ENCODE results near the gene SPON1.

Gene SPON1

GRCh38 chr11:13944911-13945425 lies 17.6 kb upstream of the SPON1 start:
- DNase-seq: no peak

DNA sequence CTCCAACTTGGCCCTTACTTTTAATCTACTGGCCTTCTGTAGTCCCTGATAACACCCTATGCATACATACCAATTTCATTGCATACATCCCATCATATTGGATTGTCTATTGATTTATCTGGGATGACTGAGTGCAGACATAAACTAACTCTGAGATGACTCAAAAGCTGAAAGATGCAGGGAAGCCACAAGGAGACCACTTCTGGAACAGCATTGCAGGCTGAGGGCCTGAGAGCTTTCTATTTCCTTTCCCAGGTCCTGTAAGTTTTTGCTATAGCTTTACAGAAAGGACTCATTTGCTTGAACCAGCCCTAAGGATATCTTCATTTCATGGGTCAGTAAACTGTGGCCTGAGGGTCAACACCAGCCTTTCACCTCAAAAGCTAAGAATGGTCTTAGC lies 15.1 kb upstream of the SPON1 start:
- DNase-seq: no peak

GRCh38 chr11:13949876-13950275 lies 12.6 kb upstream of the SPON1 start:
- DNase-seq: no peak

GRCh38 chr11:13952221-13952620 lies 10.3 kb upstream of the SPON1 start:
- no peak for DNase-seq

DNA sequence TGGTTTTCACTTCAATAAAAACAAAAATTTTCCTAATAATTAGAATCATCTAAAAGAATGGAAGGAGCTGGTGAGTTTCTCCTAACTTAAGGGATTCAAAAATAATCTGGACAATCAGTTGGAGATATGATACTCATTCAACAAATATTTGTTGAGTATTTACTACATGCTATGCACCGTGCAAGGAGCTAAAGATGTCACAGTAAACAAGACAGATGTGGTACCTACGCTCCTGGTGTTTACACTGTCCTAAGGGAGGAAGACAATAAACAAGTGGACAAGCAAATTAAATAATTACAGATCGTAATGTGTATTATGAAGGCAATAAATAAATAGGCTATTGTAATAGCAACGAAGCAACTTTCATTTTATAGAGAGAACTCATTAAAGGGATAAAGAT lies 9.9 kb upstream of the SPON1 start:
- DNase-seq: no peak

DNA sequence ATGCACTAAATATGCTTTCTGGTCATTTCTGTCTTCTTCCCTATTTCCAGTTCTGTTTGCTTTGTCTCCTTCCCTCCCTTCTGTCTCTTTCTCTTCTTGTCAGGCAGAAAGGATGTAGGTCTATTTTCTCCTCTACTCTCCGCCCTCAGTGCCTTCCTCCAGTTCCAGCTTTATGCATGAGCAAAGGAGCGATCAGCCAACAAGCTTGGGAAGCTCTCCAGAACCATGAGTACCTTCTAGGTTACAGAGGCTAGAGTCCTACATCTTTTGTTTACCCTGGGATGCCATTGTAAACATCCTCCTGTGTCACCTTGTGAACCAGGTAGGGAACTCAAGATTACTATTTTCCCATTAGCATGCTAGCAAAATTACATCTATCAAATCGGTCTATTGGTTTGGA lies 7.9 kb upstream of the SPON1 start:
- no peak for DNase-seq

DNA sequence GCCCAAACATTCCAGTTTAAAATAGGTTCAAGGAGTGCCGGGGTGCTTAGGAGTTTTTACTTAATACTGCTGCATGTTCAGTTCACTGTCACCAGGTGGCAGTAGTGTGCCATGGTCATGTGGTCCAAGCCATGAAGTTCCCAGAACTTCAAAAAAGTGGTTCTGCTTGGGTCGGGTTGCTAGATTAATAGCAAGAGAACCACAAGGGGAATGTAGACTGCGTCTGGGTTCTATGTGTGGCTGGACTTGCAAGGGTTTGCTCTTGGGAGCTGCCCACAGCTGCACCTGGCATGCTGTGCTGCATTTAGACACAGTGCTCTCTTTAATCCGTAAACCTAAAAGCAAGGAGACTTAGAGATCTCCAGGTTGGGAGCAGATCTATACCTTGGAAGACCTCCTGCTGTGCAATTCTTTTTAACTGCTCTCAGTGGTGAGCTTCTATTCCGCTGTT lies 6.5 kb upstream of the SPON1 start:
- peak; percentile 61 to 64 for DNase-seq

DNA sequence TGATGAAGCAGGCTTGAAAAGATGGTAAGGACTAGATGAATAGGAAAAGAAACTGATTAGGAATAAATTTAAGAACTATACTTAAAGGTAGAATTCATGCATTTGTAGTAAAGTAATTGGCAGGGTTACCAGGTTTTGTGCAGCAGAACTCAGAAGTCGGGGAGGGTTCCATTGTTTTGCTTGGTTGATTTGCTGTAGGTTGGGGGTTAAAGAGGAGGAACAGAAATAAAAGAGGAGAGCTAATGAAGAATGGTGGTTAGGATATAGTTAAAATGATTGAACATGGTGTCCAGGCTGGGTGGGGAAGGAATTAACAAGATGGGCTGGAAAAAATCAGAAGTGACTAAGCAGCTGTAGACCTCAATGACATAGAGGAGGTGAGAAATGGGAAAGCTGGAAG lies 5.5 kb upstream of the SPON1 start:
- no peak for DNase-seq

DNA sequence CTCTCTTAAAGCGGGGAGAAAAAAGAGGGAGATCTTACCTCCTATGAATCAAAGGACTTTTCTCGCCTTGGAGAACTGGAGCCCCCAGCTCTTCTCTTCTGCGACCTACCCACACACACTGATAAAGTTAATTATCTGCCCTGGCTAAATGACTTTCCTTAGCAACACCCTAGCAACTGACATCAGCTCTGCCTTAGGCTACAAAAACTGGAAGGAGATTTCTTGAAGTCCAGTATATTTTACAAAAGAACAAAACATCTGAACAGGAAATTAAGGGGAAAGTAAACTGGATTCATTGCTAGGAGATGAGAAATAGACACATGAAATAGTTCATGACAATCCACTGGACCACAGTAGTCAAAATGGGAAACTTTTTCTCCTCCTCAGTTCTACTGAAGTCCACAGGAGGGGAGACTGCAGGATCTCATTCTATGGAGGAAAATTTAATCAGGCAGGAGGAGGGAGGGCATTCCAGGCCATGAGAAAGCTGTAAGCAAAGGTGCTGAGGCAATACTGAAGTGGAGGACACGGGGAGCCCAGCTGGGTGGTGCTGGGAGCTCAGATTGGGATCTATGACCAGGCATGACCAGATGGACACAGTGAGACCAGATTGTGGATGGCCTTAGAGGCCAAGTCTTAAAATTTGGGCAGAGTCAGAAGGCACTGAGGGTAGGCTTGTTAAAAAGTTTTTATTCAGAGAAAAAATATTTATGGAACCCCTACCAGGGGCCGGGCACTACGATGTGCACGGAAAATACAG lies 3.7 kb upstream of the SPON1 start:
- DNase-seq: no peak

DNA sequence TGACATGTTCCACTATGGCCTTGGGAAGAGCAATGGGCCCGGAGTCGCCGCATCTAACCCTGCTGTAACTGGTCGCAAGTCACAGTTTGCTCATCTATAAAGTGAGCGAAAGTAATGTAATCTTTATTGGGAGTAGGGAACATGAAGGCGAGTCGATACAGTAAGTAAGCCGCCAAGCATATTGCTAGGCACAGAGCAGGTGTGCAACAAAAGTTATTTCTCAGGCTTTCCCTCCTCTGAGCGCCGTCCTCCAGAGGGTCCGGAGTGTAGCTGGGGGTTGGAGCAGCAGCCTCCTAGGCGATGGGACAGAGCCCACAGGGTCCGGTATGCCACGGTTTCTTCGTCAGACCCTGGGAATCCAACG lies 343 bp upstream of the SPON1 start:
- no peak for DNase-seq

DNA sequence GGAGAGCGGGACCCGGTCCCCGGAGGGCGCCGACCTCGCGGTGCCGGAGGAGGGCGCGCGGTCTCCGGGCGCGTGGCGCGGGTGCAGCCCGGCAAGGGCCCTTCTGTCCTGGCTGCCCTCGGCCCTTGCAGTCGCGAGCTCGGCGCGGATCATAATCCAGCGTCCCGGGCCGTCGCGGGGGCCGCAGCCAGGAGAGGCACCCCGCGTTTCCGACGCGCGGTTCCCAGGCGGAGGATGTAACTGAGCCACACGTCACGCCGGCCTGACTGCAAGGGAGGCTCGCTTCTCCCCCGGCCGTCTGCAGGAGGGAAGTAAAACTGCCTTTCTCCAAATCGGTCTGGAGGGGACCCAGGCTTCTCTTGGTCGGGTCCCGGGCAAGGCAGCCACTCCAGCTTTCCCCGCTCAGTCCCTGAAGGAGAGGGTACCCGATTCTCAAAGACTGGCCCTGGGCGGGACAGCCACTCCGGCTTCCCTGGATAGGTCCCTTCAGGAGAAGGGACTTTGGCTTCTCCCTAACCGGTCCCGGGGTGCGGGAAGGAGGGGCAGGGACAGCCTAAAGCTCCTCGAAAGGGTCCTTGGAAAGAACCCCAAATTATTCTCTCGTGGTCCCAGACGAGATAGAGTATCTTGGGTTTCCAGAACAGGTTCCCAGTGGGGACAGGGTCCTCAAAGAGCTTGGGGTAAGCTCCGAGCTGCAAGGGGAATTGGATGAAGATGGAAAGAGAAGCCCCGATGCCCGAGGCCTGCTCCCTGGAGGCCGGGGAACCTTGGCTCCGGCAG lies 836 bp downstream of the SPON1 start:
- peak in 1 of 2 donors; percentile 11 for DNase-seq

DNA sequence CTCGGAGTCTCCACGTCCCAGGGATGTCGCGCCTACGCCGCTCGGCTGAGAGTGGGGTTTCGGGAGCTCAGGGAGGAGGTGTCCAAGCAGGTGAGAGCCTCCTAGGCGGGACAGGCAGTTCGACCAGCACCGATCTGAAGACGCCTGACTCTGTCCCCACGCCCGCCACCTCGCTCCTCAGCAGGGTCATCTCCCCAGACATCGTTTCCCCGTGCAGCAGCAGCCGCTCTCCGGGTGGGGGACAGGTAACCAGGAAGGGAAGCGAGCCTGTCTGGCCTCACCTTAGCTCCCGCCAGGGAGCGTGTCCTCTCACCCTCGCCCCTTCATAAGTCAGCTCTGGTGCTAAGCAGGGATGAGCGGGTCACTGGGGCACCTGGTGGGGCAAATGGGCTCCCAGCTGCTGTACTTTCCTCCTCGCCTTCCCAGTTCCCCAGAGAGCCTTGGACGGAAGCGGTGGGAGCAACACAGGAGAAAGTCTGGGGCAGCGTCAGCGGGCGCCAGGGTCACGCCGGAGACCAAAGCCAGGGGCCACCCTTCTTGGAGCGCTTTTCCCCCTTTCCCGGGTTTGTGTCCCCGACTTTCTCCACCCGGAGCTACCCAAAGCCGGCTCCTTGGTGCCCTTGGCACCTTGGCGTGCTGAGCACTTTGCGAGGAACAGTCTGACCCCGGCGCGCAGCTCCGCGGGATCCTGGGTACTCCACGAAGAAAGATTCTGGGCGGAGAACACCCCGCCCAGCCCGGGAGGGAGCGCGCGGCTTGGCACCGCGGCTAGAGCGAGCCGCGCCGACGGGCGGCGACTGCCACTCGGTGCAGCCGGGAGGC lies 1.6 kb downstream of the SPON1 start:
- no peak for DNase-seq

- no peak for DNase-seq
These were observed 2.2 kb downstream of the SPON1 start for GRCh38 chr11:13964771-13965074.

- DNase-seq: no peak
These were observed 2.8 kb downstream of the SPON1 start for GRCh38 chr11:13965337-13965736.

DNA sequence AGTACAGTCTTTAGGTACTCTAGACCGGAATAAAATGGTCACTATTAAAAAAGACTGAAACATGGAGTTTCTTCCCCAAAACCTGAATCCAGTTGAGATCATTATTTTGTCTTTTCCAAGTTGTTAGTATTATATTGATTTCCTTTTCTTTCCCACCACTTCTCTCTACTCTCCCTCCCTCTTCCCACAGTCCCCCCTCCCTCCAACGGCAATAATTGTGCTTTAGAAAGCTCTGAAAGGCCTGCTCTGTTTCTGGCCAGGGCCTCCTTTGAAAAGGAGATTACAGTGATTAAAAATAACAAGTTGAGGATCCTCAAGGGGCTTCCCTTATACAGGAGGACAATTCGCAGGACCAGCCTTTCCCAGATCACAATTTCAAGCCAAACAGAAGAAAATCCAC lies 3.5 kb downstream of the SPON1 start:
- DNase-seq: no peak

DNA sequence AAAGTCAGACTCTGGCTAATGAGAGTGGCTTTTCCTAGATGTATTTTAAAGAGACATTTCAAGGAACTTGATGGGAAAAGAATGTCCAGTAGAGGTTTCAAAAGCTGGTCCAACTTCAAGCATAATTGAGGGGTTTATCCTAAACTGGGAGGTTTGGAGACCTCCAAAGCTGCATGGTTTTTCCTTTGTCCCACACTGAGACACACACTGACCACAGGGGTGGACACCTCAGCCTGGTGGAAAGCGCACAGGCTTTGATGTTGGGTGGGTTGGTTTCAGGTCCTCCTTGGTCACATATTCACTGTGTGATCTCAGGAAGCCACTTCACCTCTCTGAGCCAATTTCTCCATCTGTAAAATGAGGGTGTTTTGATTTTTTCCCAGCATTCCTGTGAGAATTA lies 4.0 kb downstream of the SPON1 start:
- DNase-seq: no peak

DNA sequence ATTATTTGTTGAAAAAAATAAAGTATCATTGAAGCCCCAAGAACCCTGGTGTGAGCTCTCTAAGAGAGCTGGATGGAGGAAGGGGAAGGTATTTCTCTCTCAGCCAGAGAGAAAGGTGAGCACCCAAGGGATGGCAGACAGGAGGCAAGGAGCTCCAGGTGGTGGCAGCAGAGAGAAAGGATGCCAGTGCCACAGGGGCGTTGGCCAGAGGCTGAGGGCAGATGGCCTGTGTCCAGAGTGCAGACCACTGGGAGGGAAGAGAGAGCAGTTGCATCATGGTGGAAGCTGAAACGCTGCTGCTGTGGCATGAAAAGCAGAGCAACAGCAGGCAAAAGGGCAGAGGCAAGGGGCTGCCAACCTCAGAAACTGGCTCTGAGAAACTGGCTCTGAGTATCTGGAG lies 8.5 kb downstream of the SPON1 start:
- no peak for DNase-seq

DNA sequence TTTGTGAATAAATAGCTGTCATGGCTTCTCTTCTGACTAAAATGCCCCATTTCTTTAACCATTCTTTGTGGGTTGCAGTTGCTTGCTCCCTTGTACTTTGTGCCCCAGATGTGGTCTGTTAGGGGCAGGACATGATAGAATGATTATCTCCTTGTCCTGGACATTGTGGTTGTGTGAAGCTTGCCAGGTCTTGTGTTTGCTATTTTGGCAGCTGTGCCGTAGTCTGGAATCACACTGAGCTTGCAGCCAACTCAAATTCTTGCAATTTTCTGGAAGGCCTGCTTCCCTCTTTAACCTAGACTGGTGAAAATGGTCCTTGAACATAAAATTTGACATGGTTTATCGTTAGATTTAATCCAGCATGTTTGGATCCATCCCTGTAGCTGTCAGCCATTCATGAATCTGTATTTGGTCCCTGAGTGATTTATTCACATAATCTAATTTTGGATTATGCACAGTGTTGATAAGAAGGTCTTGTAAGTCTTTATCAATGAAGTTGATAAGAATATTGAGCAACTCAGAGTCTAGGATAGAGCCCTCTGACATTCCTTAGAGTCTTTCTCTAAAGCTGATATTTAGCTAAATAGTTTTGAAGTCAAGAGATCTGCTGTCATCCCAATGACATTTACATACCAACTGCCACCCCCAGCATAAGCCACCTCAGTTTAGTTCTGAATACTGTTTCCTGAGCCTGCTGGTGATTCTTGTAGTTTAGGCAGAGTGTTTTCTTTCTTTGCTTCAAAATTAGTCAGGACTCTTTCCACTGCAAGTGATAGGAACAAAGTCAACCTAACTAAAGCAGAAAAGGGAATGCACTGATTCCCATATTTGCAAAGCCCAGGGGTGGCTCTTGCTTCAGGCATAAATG lies 9.8 kb downstream of the SPON1 start:
- DNase-seq: no peak

DNA sequence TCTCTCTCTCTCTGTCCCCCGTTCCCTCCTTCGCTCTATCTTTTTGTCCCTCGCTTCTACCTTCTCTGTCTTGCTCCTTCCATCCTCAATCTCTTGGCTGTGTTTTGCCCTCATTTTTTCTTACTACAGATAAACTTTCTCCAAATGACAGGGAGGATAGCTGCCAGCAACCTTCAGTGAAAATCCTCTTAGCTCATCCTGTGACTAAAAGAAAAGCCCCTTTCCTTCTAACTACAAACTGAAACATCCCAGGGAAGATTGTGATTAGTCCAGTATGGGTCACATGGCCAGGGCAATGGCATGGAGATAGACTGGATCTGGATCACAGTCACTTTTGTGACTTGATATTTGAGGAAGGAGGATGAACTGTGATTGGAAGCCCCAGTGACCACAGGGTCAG lies 10.4 kb downstream of the SPON1 start:
- no peak for DNase-seq

DNA sequence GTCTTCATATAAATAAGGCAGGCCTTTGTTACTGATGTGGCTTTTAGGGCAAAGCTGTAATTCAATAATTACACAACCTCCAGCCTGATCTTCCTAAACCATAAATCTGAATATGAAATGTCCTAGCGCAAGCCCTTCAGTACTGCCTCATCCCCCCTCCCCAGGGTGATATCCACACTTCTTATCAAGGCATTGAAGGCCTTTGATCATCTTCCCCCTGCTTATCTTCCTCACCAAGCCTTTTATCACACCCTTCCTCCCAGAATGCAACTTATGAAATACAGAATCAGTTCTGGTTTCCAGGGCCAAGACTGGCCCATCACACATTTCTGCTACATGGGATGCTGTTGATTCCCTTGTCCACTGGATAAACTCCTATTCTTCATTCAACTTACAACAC lies 12.1 kb downstream of the SPON1 start:
- DNase-seq: no peak

DNA sequence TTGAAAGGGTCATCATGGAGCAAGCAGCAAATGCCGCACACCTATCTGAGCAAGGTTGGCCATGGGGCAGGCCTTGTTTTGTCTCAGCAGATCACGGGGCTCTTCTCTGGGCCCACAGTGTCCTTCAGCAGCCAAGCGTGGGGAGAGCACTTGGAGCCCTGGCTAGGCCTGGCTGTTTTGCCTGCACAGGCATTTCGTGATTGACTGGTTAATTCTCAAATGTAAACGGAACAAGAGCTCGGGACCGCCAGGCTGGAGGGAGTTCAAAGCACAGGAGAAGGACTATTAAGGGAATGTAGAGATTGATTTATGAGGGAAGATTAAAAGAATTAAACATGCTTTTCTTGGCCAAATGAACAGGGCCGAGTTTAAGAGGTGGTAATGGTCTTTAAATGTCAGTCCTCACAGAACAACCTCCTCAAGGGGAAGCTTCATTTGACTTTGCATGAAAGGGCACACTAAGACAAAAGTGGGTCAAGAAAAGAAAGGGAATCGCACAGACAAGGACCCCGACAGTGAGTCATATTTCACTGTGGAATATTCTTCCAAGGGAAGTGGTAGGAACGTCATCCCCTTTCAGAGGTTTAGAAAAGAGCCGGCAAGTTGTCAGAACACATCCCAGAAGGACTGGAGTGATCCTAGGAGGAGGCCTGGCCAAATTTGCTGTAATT lies 20.7 kb downstream of the SPON1 start:
- no peak for DNase-seq
